Activated CD4-positive, alpha-beta T cell treated with anti-CD3 and anti-CD28 coated beads, Interleukin-2, amount 50 U/mL, for 48 hours (primary cell): Measurements from ENCODE around the gene CRYBG3.

Source experiments
- DNase-seq, 2 experiments: peaks; one replicate each; pipeline ENCODE4 v3.0.0-alpha.2; 2020

Gene CRYBG3

GRCh38 chr3:97979610-97980009 lies 157.8 kb downstream of the CRYBG3 start:
- no peak for DNase-seq

- DNase-seq = no peak
These were observed 160.1 kb downstream of the CRYBG3 start for GRCh38 chr3:97981886-97982285.

GRCh38 chr3:97983933-97984491 lies 162.2 kb downstream of the CRYBG3 start:
- DNase-seq = no peak

- no peak for DNase-seq
These were observed 165.5 kb downstream of the CRYBG3 start for GRCh38 chr3:97987306-97987705.

GRCh38 chr3:97988784-97989568 lies 167.2 kb downstream of the CRYBG3 start:
- no peak for DNase-seq

- peak; percentile 15 to 33 for DNase-seq
These were observed 168.9 kb downstream of the CRYBG3 start for GRCh38 chr3:97990624-97991292.

GRCh38 chr3:97991293-97991682 lies 169.5 kb downstream of the CRYBG3 start:
- DNase-seq = no peak

- DNase-seq = no peak
These were observed 170.8 kb downstream of the CRYBG3 start for GRCh38 chr3:97992547-97993173.

- no peak for DNase-seq
These were observed 171.7 kb downstream of the CRYBG3 start for GRCh38 chr3:97993526-97993925.

- no peak for DNase-seq
These were observed 172.6 kb downstream of the CRYBG3 start for GRCh38 chr3:97994328-97994945.
